Anterior cingulate cortex (tissue), 58 donors: ENCODE data around the gene SLC4A1.

ENCODE experiments used
- DNase-seq, 58 donors: peaks; one replicate each; lab custom pipeline; 2025; lab: John Stamatoyannopoulos, UW

Gene SLC4A1

DNA sequence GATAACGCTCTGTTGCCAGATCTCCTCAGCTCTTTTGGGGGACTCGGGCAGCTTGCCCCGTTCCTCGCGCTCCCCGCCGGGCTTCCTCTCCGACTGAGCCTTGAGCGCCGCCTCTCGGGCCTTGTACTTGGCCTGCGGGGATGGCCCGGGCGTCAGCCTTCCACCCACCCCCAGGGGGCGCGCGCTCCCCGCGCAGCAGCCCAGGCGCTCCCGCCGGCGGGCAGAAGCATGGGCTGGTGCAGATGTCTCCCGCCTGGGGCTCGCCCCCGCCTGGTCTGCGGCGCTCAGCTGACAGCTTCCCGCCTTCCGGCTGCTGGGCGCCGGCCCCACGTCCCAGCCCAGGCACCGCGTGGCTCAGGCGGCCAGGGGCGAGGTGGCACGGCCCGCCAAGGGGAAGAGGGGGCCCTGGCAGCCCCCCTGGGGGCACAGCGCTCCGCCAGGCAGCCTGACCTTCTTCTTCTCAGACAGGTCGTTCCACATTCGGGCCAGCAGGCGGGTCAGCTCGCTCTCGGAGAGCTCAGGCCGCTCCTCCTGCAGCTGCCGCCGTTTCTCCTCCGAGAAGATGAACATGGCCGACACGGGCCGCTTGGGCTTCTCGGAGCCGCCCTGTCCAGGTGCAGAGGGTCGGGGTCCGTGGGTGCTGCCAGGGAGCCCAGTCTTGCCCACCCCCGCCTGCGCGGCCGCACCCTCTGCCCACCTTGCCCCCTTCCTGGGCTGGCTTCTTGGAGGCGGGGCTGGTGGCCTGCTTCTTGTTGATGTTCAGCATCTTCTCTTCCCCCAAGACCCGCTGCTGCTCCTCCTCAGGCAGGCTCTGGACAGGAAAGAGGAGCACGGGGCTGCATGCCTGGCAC lies 57.4 kb downstream of the SLC4A1 start:
- peak in 56 of 58 donors; percentile 20 to 90 (median 82) for DNase-seq

DNA sequence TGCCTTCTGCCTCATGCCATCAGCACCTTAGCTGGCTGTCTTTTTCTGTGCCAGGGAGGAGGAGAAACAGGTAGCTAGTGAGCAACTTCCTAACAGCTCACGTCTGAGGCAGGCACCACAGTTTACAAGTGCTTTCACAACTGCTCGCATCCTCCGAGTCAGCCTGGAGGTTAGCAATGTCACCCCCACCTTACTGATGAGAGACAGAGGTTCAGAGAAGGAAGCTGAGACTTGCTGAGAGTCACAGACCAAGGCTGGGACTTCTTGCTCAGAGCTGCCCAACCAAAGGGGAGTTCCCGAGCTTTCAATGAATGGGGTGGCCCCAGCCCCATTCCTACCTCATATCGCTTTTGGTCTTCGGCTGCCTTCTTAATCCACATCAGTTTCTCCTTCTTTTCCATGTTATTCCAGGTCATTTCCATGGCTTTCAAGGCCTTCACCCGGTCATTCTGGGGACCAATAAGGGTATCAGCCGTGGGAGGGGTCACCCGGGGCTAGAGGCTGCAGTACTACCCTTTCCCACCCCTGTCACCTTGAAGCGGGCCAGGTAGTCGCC lies 58.1 kb downstream of the SLC4A1 start:
- no peak for DNase-seq

GRCh38 chr17:44207743-44208142 lies 60.2 kb downstream of the SLC4A1 start:
- no peak for DNase-seq

DNA sequence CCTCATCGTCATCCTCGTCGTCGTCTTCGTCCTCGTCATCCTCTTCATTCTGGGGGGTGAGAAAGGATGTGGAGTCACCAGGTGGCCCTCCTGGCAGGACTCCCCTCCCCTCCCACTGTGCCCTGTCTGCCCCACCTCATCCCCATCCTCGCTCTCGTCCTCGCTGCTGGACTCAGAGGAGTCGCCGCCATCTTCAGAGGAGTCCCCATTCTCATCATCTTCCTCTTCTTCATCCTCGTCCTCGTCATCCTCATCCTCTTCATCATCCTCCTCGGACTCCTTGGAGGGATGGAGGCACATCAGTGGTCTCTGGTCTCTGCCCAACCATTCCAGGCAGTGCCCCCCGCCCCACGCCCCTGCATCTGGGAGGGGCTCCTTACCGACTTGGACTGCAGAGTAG lies 60.6 kb downstream of the SLC4A1 start:
- no peak for DNase-seq

GRCh38 chr17:44206825-44207155 lies 61.1 kb downstream of the SLC4A1 start:
- DNase-seq, result no peak

DNA sequence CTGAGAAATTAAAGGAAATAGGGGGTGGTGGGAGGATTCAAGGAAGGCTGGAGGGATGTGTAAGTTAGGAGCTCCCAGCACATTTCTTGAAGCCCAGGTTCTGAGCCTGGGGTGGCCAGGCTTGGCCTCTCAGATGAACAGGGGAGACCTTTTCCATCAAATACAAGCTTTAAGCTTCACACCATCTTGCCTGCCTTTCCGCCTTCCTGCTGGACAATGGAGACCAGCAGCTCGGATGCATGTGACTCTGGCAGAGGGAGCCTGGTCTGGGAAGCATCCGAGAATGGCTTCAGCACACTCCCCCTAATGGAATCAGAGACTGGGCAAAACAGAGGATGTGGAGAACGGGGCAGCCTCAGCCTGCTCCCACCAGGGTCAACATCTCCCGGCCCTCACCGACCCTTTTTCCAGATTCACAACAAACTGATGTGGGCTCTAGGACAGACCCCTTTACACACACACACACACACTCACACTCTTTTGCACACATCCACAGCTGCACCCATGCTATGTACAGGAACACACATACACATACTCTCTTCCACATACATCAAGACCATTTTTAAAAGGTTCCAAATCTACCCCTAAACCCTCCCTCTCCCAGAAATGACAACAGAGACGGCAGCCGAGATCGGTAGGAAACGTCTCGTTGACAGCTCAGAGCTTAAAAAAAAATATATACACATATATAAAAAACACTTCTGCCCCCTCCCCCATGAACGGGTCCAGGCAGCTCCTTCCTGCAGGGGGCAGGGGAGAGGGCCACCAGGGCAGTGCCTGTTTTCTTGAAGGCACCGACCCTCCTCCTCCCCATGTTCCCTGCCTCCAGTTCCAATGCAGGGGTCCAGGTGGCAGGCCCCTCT lies 61.7 kb downstream of the SLC4A1 start:
- no peak for DNase-seq

DNA sequence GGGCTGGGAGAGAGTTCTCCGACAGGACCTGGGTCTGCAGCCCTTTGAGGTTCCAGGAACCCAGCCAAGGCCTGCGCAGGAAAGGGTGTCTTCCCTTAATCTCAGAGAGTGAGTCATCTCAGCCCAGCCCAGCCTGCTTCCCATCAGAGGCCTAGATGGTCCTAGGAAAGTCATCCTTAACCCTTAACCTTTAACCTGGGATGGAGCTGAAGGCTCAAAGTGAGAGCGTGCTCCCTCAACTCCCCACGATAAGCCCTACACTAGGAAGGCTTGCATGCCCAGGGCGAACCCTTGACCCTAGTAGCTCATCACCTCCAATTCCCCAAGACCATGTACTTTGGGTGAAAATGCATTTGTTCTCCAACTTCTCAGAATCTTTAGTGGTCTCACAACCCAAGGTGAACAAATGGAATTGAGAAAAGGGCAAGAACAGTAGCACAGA lies 63.5 kb downstream of the SLC4A1 start:
- no peak for DNase-seq

DNA sequence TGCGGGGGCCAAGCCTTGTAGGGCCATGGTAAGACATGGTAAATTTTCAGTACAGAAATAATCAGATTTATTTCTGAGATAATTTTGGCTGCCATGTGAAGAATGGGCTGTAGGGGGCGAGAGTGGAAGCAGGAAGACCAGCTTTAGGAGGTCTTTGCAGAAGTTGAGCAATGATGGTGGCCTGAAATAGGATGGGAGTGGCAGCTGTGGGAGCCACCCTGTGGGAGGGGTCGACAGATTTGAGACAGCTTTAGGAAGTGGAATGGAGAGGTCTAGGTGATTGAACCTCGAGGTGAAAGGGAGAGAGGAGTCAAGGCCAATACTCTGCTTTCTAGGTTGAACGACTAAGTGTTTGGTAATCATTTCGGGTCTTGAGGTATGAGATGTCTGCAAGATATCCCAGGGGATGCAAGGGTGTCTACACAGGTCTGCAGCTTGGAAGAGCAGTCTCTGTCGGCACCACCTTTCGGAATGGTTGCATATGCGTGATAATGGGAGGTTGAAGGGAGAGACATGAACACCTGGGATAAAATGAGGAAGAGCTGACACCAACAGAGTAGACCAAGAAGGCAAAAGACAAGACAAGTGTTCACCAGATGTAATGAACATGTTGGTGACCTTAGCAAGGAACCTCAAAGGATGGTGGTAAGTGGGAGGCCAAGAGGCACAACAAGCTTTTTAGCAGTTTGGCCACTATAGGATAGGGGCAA lies 64.0 kb downstream of the SLC4A1 start:
- DNase-seq, result peak in 5 of 58 donors; percentile 6 to 41 (median 9)

DNA sequence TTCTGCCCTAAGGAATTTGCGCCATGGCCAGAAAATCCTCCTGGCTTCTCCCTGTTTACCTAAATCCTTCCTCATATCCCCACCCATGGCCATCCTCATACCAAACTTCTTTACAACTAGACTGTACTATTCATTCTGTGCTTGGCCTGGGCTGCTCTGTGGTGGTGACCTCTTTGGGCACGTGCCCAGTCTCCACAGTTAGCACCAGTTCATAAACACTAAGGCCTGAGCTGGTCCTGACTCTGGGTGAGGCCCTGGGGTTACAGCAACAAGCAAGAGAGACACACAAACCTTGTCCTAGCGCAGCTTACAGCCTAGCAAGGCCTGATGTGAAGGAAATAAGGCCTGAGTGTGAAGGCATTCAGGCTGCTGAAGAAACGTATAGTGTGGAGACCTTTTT lies 65.2 kb downstream of the SLC4A1 start:
- no peak for DNase-seq

- DNase-seq, result peak in 9 of 58 donors; percentile 32 to 66 (median 53)
These were observed 67.3 kb downstream of the SLC4A1 start for GRCh38 chr17:44200478-44201155.

DNA sequence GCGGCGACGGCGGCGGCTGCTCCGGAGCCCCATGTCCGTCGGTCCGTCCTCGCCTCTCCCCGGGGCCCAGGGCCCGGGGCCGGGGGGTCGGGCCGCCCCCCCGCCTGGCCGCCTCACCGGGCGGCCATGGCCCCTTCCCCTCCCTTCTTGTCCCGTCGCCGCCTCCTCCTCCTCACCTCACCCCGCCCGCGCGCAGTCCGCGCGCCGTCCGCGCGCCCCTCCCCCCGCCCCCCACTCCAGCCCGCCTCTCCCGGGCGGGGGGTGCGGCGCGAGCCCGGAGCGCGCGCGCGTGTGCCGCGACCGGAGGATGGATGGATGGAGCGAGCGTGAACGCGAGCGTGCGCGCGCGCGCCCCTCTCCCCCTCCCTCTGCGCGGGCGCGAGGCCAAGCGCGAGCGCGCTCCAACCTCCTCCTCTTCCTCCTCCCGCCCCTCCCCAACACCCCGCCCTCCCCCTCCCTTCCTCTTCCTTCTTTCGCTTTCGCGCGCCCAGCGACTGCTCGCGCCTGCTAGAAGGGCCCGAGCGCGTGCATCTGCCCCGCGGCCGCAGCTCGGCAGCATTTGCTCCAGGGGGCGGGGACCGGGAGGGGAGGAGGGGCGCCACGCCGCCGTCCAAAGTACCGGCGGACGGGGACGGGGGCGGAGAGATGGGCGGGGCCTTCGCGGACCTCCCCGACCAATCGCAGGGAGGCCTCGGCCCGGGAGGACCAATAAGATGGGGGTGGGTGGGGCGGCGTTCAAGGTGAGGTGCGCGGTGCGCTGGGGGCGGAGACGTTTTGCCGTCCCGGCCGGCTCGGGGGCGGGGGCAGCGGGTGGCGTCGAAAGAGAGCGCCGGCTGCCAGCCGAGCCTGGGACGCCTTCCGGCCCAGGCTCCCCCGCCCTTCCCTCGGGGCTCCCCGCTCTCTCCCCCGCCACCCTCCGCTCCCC lies 68.1 kb downstream of the SLC4A1 start, which contains the start of gene ATXN7L3:
TSS of gene ATXN7L3 (minus strand) at position 332 of the 925 bp plus-strand sequence. CDS start 1,814 bp downstream, outside the sequence.
- DNase-seq, result peak; percentile 33 to 98 (median 95)

- DNase-seq, result peak in 26 of 58 donors; percentile 16 to 72 (median 46)
These were observed 69.0 kb downstream of the SLC4A1 start for GRCh38 chr17:44198721-44199552.
